Neuron (in vitro differentiated cells): ENCODE results near the gene SLC9A5.
A peak's percentile ranks its signal among the peaks of the same experiment; 100 is the strongest.

Experiments used
- H2AFZ ChIP-seq: one replicate; pipeline ENCODE4 v1.6.1; 2013; ENCODE audit warnings: low read depth, mild to moderate bottlenecking, inconsistent platforms, low read length, moderate library complexity
- H3K27me3 ChIP-seq: one replicate; pipeline ENCODE4 v1.6.1; 2013; ENCODE audit warnings: low read length; ENCODE audit not compliant: insufficient read depth
- H3K36me3 ChIP-seq: one replicate; pipeline ENCODE4 v1.6.1; 2013; ENCODE audit warnings: low read length; ENCODE audit not compliant: insufficient read depth
- H3K4me1 ChIP-seq: one replicate; pipeline ENCODE4 v1.6.1; 2013; ENCODE audit warnings: low read length; ENCODE audit not compliant: insufficient read depth
- H3K4me3 ChIP-seq: 2 replicates; pipeline ENCODE4 v1.5.1; 2013; ENCODE audit warnings: mild to moderate bottlenecking, low read length, moderate library complexity
- H3K9me3 ChIP-seq: one replicate; pipeline ENCODE4 v1.6.1; 2013; ENCODE audit warnings: low read length

Gene SLC9A5

GRCh38 chr16:67238806-67239470 is 9.8 kb upstream of the SLC9A5 start:
- Histone ChIP-seq H3K9me3 (no peaks in the 10 kb centered on the region), H3K36me3 (peaks cover 5% of the 10 kb centered on the region), H2AFZ (no peak overlapping the region), H3K4me3 (no peak overlapping the region), H3K27me3 (no peaks in the 10 kb centered on the region), H3K4me1 (peaks cover 2% of the 10 kb centered on the region)

GRCh38 chr16:67240506-67240905 is 8.3 kb upstream of the SLC9A5 start:
- Histone ChIP-seq H3K36me3 (peaks cover 5% of the 10 kb centered on the region), H3K9me3 (no peaks in the 10 kb centered on the region), H3K4me1 (peaks cover 9% of the 10 kb centered on the region), H2AFZ (no peak overlapping the region), H3K27me3 (no peaks in the 10 kb centered on the region), H3K4me3 (no peak overlapping the region)

- no peaks in the 10 kb centered on the region for H3K9me3 ChIP-seq
- no peak overlapping the region for H2AFZ ChIP-seq
- H3K36me3 ChIP-seq = peaks cover 2% of the 10 kb centered on the region
- H3K4me3 ChIP-seq = no peak overlapping the region
- H3K27me3 ChIP-seq = no peaks in the 10 kb centered on the region
- peaks cover 13% of the 10 kb centered on the region for H3K4me1 ChIP-seq
Measured at GRCh38 chr16:67241008-67241900, 7.5 kb upstream of the SLC9A5 start.

GRCh38 chr16:67242138-67242730 is 6.5 kb upstream of the SLC9A5 start:
- no peak overlapping the region for H3K4me3 ChIP-seq

GRCh38 chr16:67243481-67243880 is 5.3 kb upstream of the SLC9A5 start:
- no peaks in the 10 kb centered on the region for H3K9me3 ChIP-seq
- no peak overlapping the region for H3K4me3 ChIP-seq
- H3K4me1 ChIP-seq = peaks cover 24% of the 10 kb centered on the region
- H2AFZ ChIP-seq = no peak overlapping the region
- no peaks in the 10 kb centered on the region for H3K27me3 ChIP-seq
- H3K36me3 ChIP-seq = peaks cover 2% of the 10 kb centered on the region

More at GRCh38 chr16:67242138-67242730, 6.5 kb upstream of the SLC9A5 start:
- no peaks in the 10 kb centered on the region for H3K9me3 ChIP-seq
- no peak overlapping the region for H2AFZ ChIP-seq
- H3K36me3 ChIP-seq = peaks cover 2% of the 10 kb centered on the region
- peaks cover 17% of the 10 kb centered on the region for H3K4me1 ChIP-seq
- H3K27me3 ChIP-seq = no peaks in the 10 kb centered on the region

GRCh38 chr16:67244387-67245185 is 4.2 kb upstream of the SLC9A5 start:
- Histone ChIP-seq H3K36me3 (no peaks in the 10 kb centered on the region), H2AFZ (no peak overlapping the region), H3K4me3 (no peak overlapping the region), H3K4me1 (peaks cover 35% of the 10 kb centered on the region), H3K27me3 (peaks cover 7% of the 10 kb centered on the region), H3K9me3 (no peaks in the 10 kb centered on the region)

GRCh38 chr16:67245186-67245585 is 3.6 kb upstream of the SLC9A5 start:
- Histone ChIP-seq H3K4me1 (peaks cover 36% of the 10 kb centered on the region), H3K4me3 (no peak overlapping the region), H3K27me3 (peaks cover 12% of the 10 kb centered on the region), H3K36me3 (no peaks in the 10 kb centered on the region), H3K9me3 (no peaks in the 10 kb centered on the region), H2AFZ (no peak overlapping the region)

GRCh38 chr16:67245674-67246080 is 3.1 kb upstream of the SLC9A5 start:
- Histone ChIP-seq H3K9me3 (no peaks in the 10 kb centered on the region), H3K27me3 (peaks cover 12% of the 10 kb centered on the region), H3K4me3 (peak overlapping the region; percentile 73), H3K36me3 (no peaks in the 10 kb centered on the region), H3K4me1 (peaks cover 36% of the 10 kb centered on the region), H2AFZ (peak overlapping the region; percentile 98)

GRCh38 chr16:67246081-67246755 is 2.6 kb upstream of the SLC9A5 start:
- Histone ChIP-seq H3K9me3 (no peaks in the 10 kb centered on the region), H3K4me1 (peaks cover 36% of the 10 kb centered on the region), H3K36me3 (no peaks in the 10 kb centered on the region), H3K27me3 (peaks cover 12% of the 10 kb centered on the region), H3K4me3 (peak overlapping the region; percentile 73), H2AFZ (peak overlapping the region; percentile 98)

GRCh38 chr16:67246756-67247191 is 2.0 kb upstream of the SLC9A5 start:
- peak overlapping the region; percentile 73 for H3K4me3 ChIP-seq
- H3K36me3 ChIP-seq = no peaks in the 10 kb centered on the region
- H3K4me1 ChIP-seq = peaks cover 36% of the 10 kb centered on the region
- peak overlapping the region; percentile 98 for H2AFZ ChIP-seq
- H3K27me3 ChIP-seq = peaks cover 12% of the 10 kb centered on the region
- no peaks in the 10 kb centered on the region for H3K9me3 ChIP-seq

- Histone ChIP-seq H3K27me3 (peaks cover 12% of the 10 kb centered on the region), H2AFZ (peak within 1 kb of the TSS; percentile 98), H3K9me3 (no peaks in the 10 kb centered on the region), H3K36me3 (no peaks in the 10 kb centered on the region), H3K4me3 (peak within 1 kb of the TSS; percentile 73), H3K4me1 (peaks cover 36% of the 10 kb centered on the region)
Measured at GRCh38 chr16:67247192-67248072, 1.3 kb upstream of the SLC9A5 start, which contains the start of gene FHOD1. Gene FHOD1 (minus strand): TSS chr16:67247481. CDS start chr16:67247410, 71 bp downstream.
